DOHH2 (cell line): ENCODE data around the gene PLA2G2C.

Experiments used
- H3F3A ChIP-seq: fragments of 200-600 bp; sonication (generic), shearing (Covaris generic); 2 replicates; pipeline ENCODE4 v1.6.0; 2016; ENCODE audit warnings: antibody characterized with exemption, mild to moderate bottlenecking; ENCODE audit not compliant: control insufficient read depth, insufficient read depth
- H3K27ac ChIP-seq: fragments of 200-600 bp; sonication (generic); 2 replicates; pipeline ENCODE4 v1.5.1; 2014; ENCODE audit warnings: low read depth, mild to moderate bottlenecking, low read length, moderate library complexity
- H3K27me3 ChIP-seq: fragments of 200-600 bp; sonication (generic); 2 replicates; pipeline ENCODE4 v1.6.1; 2014; ENCODE audit warnings: mild to moderate bottlenecking, low read length, mixed read lengths; ENCODE audit not compliant: control insufficient read depth
- H3K36me3 ChIP-seq: fragments of 200-600 bp; sonication (generic); 2 replicates; pipeline ENCODE4 v1.6.1; 2014; ENCODE audit warnings: mild to moderate bottlenecking, low read length, moderate library complexity, mixed read lengths; ENCODE audit not compliant: control insufficient read depth
- H3K4me1 ChIP-seq: fragments of 200-600 bp; sonication (generic); 2 replicates; pipeline ENCODE4 v1.6.1; 2014; ENCODE audit warnings: mild to moderate bottlenecking, low read length, mixed read lengths; ENCODE audit not compliant: control insufficient read depth
- H3K4me2 ChIP-seq: fragments of 200-600 bp; sonication (generic); 2 replicates; pipeline ENCODE4 v1.6.0; 2014; ENCODE audit warnings: mild to moderate bottlenecking, low read length, moderate library complexity
- H3K4me3 ChIP-seq: fragments of 200-600 bp; sonication (generic); 2 replicates; pipeline ENCODE4 v1.5.1; 2014; ENCODE audit warnings: mild to moderate bottlenecking, low read length, mixed read lengths
- H3K79me2 ChIP-seq: fragments of 200-600 bp; sonication (generic); 2 replicates; pipeline ENCODE4 v1.6.1; 2014; ENCODE audit warnings: mild to moderate bottlenecking, low read length, mixed read lengths; ENCODE audit not compliant: control insufficient read depth
- H3K9me2 ChIP-seq: fragments of 200-600 bp; sonication (generic); replicated peaks from 2 replicates; pipeline ENCODE4 v1.6.1; 2014; ENCODE audit warnings: mild to moderate bottlenecking, low read length, mixed read lengths; ENCODE audit not compliant: control insufficient read depth
- H3K9me3 ChIP-seq: fragments of 200-600 bp; sonication (generic); 2 replicates; pipeline ENCODE4 v1.6.1; 2014; ENCODE audit warnings: antibody characterized with exemption, low read length, mixed read lengths; ENCODE audit not compliant: control insufficient read depth, insufficient read depth
- H4K20me1 ChIP-seq: fragments of 200-600 bp; sonication (generic); 2 replicates; pipeline ENCODE4 v1.6.0; 2014; ENCODE audit warnings: low read depth, mild to moderate bottlenecking, antibody characterized with exemption, low read length, moderate library complexity; ENCODE audit not compliant: control insufficient read depth, insufficient read depth
- EZH2phosphoT487 ChIP-seq: fragments of 200-600 bp; sonication (generic); IDR thresholded peaks from 2 replicates; pipeline ENCODE4 v1.6.1; 2017; ENCODE audit warnings: borderline replicate concordance, mild to moderate bottlenecking, antibody characterized with exemption, low read length, moderate library complexity, mixed read lengths
- TF ChIP-seq, protein P1 (sequence below): fragments of 200-600 bp; sonication (generic); IDR thresholded peaks from one replicate; pipeline ENCODE4 v1.5.1; 2014; ENCODE audit warnings: antibody characterized with exemption, mild to moderate bottlenecking, low read depth, low read length; ENCODE audit not compliant: poor library complexity, severe bottlenecking

The PLA2G2C gene

DNA sequence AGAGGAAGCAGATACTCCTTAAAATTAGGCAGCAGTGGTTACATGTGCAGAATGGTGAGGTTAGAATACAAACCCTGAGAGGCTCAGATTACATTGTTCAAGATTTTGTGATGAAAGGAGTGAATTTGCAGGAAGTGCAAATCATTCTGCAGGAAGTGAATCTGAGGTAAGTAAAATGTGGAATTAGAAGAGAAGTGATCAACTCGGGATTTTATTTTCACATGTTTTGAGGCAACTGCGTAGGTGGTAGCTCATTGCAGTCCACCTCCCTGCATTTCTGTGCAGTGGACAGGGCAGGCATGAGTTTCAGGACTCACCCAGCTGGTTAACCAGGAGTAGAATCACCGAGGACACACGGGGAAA lies 2.1 kb upstream of the PLA2G2C start:
- H3K4me3 ChIP-seq, result no peak overlapping the region
- H3K9me3 ChIP-seq, result no peaks in the 10 kb centered on the region
- H3K4me1 ChIP-seq, result peaks cover 22% of the 10 kb centered on the region
- H3K4me2 ChIP-seq, result no peak overlapping the region
- H3F3A ChIP-seq, result no peaks in the 10 kb centered on the region
- peaks cover 28% of the 10 kb centered on the region for H3K27me3 ChIP-seq
- H3K36me3 ChIP-seq, result no peaks in the 10 kb centered on the region
- TF ChIP-seq, protein P1, sequence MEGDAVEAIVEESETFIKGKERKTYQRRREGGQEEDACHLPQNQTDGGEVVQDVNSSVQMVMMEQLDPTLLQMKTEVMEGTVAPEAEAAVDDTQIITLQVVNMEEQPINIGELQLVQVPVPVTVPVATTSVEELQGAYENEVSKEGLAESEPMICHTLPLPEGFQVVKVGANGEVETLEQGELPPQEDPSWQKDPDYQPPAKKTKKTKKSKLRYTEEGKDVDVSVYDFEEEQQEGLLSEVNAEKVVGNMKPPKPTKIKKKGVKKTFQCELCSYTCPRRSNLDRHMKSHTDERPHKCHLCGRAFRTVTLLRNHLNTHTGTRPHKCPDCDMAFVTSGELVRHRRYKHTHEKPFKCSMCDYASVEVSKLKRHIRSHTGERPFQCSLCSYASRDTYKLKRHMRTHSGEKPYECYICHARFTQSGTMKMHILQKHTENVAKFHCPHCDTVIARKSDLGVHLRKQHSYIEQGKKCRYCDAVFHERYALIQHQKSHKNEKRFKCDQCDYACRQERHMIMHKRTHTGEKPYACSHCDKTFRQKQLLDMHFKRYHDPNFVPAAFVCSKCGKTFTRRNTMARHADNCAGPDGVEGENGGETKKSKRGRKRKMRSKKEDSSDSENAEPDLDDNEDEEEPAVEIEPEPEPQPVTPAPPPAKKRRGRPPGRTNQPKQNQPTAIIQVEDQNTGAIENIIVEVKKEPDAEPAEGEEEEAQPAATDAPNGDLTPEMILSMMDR, result no peak
- TF ChIP-seq EZH2phosphoT487, result no peak
- no peaks in the 10 kb centered on the region for H3K9me2 ChIP-seq
- H3K27ac ChIP-seq, result no peak overlapping the region
- H3K79me2 ChIP-seq, result no peaks in the 10 kb centered on the region
- H4K20me1 ChIP-seq, result no peaks in the 10 kb centered on the region

DNA sequence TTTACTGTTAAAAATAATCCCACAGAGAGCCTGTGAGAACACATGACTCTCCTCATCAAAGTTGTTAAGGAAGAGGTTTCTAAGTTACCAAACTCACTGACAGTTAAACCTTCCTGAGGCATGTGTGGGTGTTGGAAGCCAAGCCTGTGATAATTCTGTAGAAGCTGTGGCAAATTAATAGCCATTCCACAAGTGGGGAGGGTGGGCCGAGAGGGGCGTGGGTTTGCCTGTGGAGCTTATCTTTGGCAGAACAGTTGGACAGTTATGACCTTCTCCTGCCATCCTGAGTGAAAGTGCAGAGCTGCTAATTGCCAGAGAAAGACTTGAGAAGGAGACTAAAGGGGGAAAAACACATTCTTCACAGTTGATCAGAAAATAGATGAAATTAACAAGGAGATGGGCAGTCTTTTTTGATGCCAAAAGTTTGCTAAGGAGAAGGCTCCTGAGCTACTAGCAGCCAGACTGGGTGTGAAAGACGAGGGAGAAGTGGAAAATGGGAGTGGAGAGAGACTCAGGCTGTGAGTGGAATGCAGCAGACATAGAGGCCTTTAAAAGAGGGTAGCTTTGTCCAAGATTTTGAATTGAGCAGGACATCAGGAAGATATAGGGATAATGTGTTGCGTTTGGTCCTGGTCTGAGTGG lies 1.6 kb upstream of the PLA2G2C start:
- H3K9me3 ChIP-seq, result no peaks in the 10 kb centered on the region
- peaks cover 28% of the 10 kb centered on the region for H3K27me3 ChIP-seq
- H3F3A ChIP-seq, result no peaks in the 10 kb centered on the region
- TF ChIP-seq, protein P1, result no peak
- TF ChIP-seq EZH2phosphoT487, result no peak
- H4K20me1 ChIP-seq, result no peaks in the 10 kb centered on the region
- no peak overlapping the region for H3K27ac ChIP-seq
- H3K4me1 ChIP-seq, result peaks cover 22% of the 10 kb centered on the region
- H3K79me2 ChIP-seq, result no peaks in the 10 kb centered on the region
- no peaks in the 10 kb centered on the region for H3K9me2 ChIP-seq
- H3K36me3 ChIP-seq, result no peaks in the 10 kb centered on the region
- no peak overlapping the region for H3K4me3 ChIP-seq
- H3K4me2 ChIP-seq, result no peak overlapping the region

DNA sequence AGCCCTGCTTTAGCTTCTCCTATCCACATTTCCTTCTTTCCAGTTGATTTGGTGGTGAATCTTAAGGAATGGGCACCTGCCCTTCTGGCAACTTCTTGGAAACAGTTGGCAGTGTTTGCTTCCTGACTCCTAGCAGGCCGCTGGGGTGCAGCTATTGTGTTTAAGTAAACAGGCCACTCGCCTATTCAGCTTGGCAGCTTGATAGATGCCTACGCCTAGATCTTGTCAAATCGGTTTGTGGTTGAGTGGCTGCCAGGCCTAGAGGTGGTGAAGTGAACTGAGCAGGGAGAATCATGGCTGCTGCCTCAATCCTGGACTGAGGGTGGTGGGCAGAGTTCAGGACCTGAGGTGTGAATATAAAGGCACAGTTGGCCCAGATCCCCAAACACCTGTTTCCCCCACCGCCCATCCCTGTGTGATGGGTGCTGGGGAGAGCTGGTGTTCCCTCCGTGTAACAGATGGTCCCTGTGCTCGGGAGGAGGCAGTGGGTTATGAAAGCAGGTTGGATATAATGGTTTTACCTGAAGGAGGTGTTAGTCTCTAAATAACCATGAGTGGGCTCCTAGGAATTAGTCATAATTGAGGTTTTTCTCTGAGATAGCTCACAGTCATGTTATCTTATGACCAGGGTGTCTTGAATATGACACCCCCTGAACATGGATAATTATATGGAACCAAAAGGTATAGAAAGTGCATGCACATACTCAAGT lies 940 bp upstream of the PLA2G2C start:
- Histone ChIP-seq H3K4me1 (peaks cover 22% of the 10 kb centered on the region), H3K4me3 (no peak overlapping the region), H3K9me3 (no peaks in the 10 kb centered on the region), H3K27me3 (peaks cover 24% of the 10 kb centered on the region), H3K79me2 (no peaks in the 10 kb centered on the region), H3K9me2 (no peaks in the 10 kb centered on the region), H3K27ac (no peak overlapping the region), H3F3A (no peaks in the 10 kb centered on the region), H4K20me1 (no peaks in the 10 kb centered on the region), H3K4me2 (no peak overlapping the region), H3K36me3 (no peaks in the 10 kb centered on the region)
- TF ChIP-seq EZH2phosphoT487, result no peak
- TF ChIP-seq, protein P1, result no peak
